Cardiac muscle cell (in vitro differentiated cells and primary cell): ENCODE measurements around the gene PIK3R1. TPM values are rescaled to one million over a fixed set of nuclear protein-coding genes. Genes with fewer than 3 reads are reported as not detected.

Experiments used
- DNase-seq, 2 donors: peaks; one replicate each; pipeline versions ENCODE4 v3.0.0 to v3.0.0-alpha.2; 2010 to 2017; ENCODE audit warnings: low read depth in 1 of 2, low spot score in 1 of 2
- H3K27ac ChIP-seq: fragments of 200-600 bp; sonication (generic); 2 replicates; pipeline ENCODE4 v1.5.1; 2016
- H3K27me3 ChIP-seq: fragments of 200-600 bp; sonication (generic); 2 replicates; pipeline ENCODE4 v1.6.0; 2016; ENCODE audit warnings: control low read depth
- H3K36me3 ChIP-seq: fragments of 200-600 bp; sonication (generic); 2 replicates; pipeline ENCODE4 v1.5.1; 2016; ENCODE audit warnings: control low read depth
- H3K4me1 ChIP-seq: fragments of 200-600 bp; sonication (generic); 2 replicates; pipeline ENCODE4 v1.8.1; 2017; ENCODE audit warnings: low read depth, mild to moderate bottlenecking, mixed run types
- H3K4me3 ChIP-seq: fragments of 200-600 bp; sonication (generic); 2 replicates; pipeline ENCODE4 v1.5.1; 2016; ENCODE audit warnings: mild to moderate bottlenecking
- H3K9me3 ChIP-seq: fragments of 200-600 bp; sonication (generic); 2 replicates; pipeline ENCODE4 v1.5.1; 2017; ENCODE audit warnings: low read depth, mild to moderate bottlenecking, control low read depth
- polyA plus RNA-seq: library from polyadenylated mRNA; unstranded; fragments of >200 nt; fragmentation: Nextera tagmentation; extraction: Ambion mirVana; gene quantifications from 2 replicates; pipeline ENCODE4 v1.2.1, GENCODE V29; 2016
- total RNA-seq: library from RNA; depleted of rRNA; stranded (reverse); fragments of >200 nt; gene quantifications from 2 replicates; pipeline ENCODE4 v1.2.3, GENCODE V29; 2016
- TF ChIP-seq, protein P1 (sequence below): IDR thresholded peaks from 2 replicates; pipeline ENCODE4 v1.5.1; 2012; ENCODE audit warnings: low read depth, mild to moderate bottlenecking, low read length

PIK3R1 gene
- total and polyA plus RNA-seq, 2 experiments from 2014 or later = 15.1 to 17.5 TPM

DNA sequence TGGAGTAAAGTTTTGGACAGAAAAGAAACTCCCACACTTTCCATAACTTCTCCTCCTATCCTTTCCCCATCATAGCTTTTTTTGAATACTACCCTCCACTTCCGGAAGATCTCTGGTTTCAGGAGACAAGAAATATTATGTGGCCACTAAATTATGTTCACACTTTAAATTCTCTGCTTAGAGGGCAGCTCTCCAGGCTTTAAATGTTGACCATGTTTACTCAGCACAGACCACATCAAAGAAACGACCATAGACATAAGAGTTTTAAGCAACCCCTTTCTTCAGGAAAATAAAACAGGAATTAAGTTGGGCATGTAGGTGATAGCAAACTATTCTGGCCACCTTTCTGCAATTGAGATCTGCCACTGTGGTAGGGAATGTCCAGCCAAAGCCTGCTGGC lies 97.8 kb downstream of the PIK3R1 start:
- no peaks in the 10 kb centered on the region for H3K9me3 ChIP-seq
- no peaks in the 10 kb centered on the region for H3K27me3 ChIP-seq
- no peak overlapping the region for H3K4me3 ChIP-seq
- TF ChIP-seq, protein P1, sequence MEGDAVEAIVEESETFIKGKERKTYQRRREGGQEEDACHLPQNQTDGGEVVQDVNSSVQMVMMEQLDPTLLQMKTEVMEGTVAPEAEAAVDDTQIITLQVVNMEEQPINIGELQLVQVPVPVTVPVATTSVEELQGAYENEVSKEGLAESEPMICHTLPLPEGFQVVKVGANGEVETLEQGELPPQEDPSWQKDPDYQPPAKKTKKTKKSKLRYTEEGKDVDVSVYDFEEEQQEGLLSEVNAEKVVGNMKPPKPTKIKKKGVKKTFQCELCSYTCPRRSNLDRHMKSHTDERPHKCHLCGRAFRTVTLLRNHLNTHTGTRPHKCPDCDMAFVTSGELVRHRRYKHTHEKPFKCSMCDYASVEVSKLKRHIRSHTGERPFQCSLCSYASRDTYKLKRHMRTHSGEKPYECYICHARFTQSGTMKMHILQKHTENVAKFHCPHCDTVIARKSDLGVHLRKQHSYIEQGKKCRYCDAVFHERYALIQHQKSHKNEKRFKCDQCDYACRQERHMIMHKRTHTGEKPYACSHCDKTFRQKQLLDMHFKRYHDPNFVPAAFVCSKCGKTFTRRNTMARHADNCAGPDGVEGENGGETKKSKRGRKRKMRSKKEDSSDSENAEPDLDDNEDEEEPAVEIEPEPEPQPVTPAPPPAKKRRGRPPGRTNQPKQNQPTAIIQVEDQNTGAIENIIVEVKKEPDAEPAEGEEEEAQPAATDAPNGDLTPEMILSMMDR = no peak
- no peaks in the 10 kb centered on the region for H3K36me3 ChIP-seq
- H3K27ac ChIP-seq = no peak overlapping the region
- H3K4me1 ChIP-seq = no peaks in the 10 kb centered on the region
- no peak for DNase-seq

GRCh38 chr5:68314465-68314864 lies 98.9 kb downstream of the PIK3R1 start:
- Histone ChIP-seq H3K27me3 (no peaks in the 10 kb centered on the region), H3K9me3 (no peaks in the 10 kb centered on the region), H3K4me3 (no peak overlapping the region), H3K36me3 (no peaks in the 10 kb centered on the region), H3K4me1 (no peaks in the 10 kb centered on the region), H3K27ac (no peak overlapping the region)
- no peak for DNase-seq
- TF ChIP-seq, protein P1 = no peak

- DNase-seq = no peak
- no peak overlapping the region for H3K4me3 ChIP-seq
Observed at GRCh38 chr5:68315679-68316271, 100.2 kb downstream of the PIK3R1 start.

GRCh38 chr5:68316469-68316868 lies 100.9 kb downstream of the PIK3R1 start:
- H3K4me1 ChIP-seq = peaks cover 7% of the 10 kb centered on the region
- H3K9me3 ChIP-seq = no peaks in the 10 kb centered on the region
- TF ChIP-seq, protein P1 = no peak
- no peaks in the 10 kb centered on the region for H3K36me3 ChIP-seq
- H3K27me3 ChIP-seq = no peaks in the 10 kb centered on the region
- H3K4me3 ChIP-seq = no peak overlapping the region
- H3K27ac ChIP-seq = no peak overlapping the region
- DNase-seq = no peak

More at GRCh38 chr5:68315679-68316271, 100.2 kb downstream of the PIK3R1 start:
- H3K9me3 ChIP-seq = no peaks in the 10 kb centered on the region
- no peaks in the 10 kb centered on the region for H3K27me3 ChIP-seq
- H3K4me1 ChIP-seq = peaks cover 7% of the 10 kb centered on the region
- TF ChIP-seq, protein P1 = no peak
- H3K36me3 ChIP-seq = no peaks in the 10 kb centered on the region
- no peak overlapping the region for H3K27ac ChIP-seq

GRCh38 chr5:68317646-68318045 lies 102.1 kb downstream of the PIK3R1 start:
- TF ChIP-seq, protein P1 = no peak
- Histone ChIP-seq H3K27ac (no peak overlapping the region), H3K4me3 (no peak overlapping the region), H3K4me1 (peaks cover 7% of the 10 kb centered on the region), H3K36me3 (no peaks in the 10 kb centered on the region), H3K9me3 (no peaks in the 10 kb centered on the region), H3K27me3 (no peaks in the 10 kb centered on the region)
- DNase-seq = no peak
